Measurements from ENCODE around the gene RGCC.

DNA sequence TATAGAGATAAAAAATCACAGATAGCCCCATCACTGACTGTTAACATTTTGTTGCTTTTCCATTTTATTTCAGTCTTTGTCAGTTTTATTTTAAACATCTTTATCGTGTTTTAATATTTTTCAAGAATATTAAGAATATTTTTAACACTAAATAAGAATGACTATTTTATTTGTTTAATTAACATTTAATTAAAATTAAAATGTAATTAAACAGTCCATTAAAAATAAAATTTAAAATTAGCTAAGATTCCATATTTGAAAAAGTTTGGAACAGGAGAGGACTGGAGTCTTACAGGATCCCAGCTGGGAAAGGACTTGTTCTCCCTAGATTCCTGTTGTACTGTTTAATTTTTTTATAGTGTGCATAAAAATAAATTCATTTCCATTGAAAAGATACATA lies 54.5 kb downstream of the RGCC start:
- TF ChIP-seq, protein P1, sequence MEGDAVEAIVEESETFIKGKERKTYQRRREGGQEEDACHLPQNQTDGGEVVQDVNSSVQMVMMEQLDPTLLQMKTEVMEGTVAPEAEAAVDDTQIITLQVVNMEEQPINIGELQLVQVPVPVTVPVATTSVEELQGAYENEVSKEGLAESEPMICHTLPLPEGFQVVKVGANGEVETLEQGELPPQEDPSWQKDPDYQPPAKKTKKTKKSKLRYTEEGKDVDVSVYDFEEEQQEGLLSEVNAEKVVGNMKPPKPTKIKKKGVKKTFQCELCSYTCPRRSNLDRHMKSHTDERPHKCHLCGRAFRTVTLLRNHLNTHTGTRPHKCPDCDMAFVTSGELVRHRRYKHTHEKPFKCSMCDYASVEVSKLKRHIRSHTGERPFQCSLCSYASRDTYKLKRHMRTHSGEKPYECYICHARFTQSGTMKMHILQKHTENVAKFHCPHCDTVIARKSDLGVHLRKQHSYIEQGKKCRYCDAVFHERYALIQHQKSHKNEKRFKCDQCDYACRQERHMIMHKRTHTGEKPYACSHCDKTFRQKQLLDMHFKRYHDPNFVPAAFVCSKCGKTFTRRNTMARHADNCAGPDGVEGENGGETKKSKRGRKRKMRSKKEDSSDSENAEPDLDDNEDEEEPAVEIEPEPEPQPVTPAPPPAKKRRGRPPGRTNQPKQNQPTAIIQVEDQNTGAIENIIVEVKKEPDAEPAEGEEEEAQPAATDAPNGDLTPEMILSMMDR (IDR thresholded peaks at IDR 0.05 in 8 of 11, conservative IDR thresholded peaks at IDR 0.05 in 3 of 11) = no peak
- TF ChIP-seq POLR2AphosphoS5 (IDR thresholded peaks at IDR 0.05) = no peak

Data from spleen (tissue), 7 donors.